Measurements from ENCODE around the gene RPL31. TPM values are rescaled to one million over a fixed set of nuclear protein-coding genes. Genes with fewer than 3 reads are reported as not detected.

The RPL31 gene
- 1,182 TPM for total RNA-seq
- polyA plus RNA-seq (ENCODE audit: insufficient read depth, low read depth, low replicate concordance) = 2,844 TPM
- long read RNA-seq, donor 1, transcript RPL31-208 (4 exons, 825 nt) = minor isoform, 440 of 1,787 reads
- long read RNA-seq, donor 1, transcript RPL31-201 (5 exons, 1,865 nt) = major isoform, 1,028 of 1,787 reads
- long read RNA-seq, donor 1, transcript RPL31-205 (4 exons, 716 nt) = minor isoform, 28 of 1,787 reads
- long read RNA-seq, donor 1, transcript RPL31-203 (5 exons, 1,110 nt) = minor isoform, 21 of 1,787 reads
- long read RNA-seq, donor 1, partial matches to known transcripts = 179 of 1,787 reads
- long read RNA-seq, donor 1, other reads (novel, unspliced or antisense) = 63 of 1,787 reads
- long read RNA-seq, donor 2, transcript RPL31-201 (5 exons, 1,865 nt) = major isoform, 1,299 of 1,969 reads
- long read RNA-seq, donor 2, transcript RPL31-208 (4 exons, 825 nt) = minor isoform, 373 of 1,969 reads
- long read RNA-seq, donor 2, transcript RPL31-203 (5 exons, 1,110 nt) = minor isoform, 39 of 1,969 reads
- long read RNA-seq, donor 2, transcript RPL31-205 (4 exons, 716 nt) = minor isoform, 40 of 1,969 reads
- long read RNA-seq, donor 2, partial matches to known transcripts = 113 of 1,969 reads
- long read RNA-seq, donor 2, other reads (novel, unspliced or antisense) = 72 of 1,969 reads
- long read RNA-seq, donor 3, transcript RPL31-208 (4 exons, 825 nt) = minor isoform, 466 of 2,831 reads
- long read RNA-seq, donor 3, transcript RPL31-205 (4 exons, 716 nt) = minor isoform, 68 of 2,831 reads
- long read RNA-seq, donor 3, transcript RPL31-201 (5 exons, 1,865 nt) = major isoform, 1,999 of 2,831 reads
- long read RNA-seq, donor 3, transcript RPL31-202 (3 exons, 641 nt) = minor isoform, 33 of 2,831 reads
- long read RNA-seq, donor 3, partial matches to known transcripts = 155 of 2,831 reads
- long read RNA-seq, donor 3, other reads (novel, unspliced or antisense) = 79 of 2,831 reads
- long read RNA-seq, donor 4, transcript RPL31-208 (4 exons, 825 nt) = minor isoform, 249 of 1,206 reads
- long read RNA-seq, donor 4, transcript RPL31-201 (5 exons, 1,865 nt) = major isoform, 772 of 1,206 reads
- long read RNA-seq, donor 4, transcript RPL31-205 (4 exons, 716 nt) = minor isoform, 33 of 1,206 reads
- long read RNA-seq, donor 4, transcript RPL31-203 (5 exons, 1,110 nt) = minor isoform, 16 of 1,206 reads
- long read RNA-seq, donor 4, partial matches to known transcripts = 66 of 1,206 reads
- long read RNA-seq, donor 4, other reads (novel, unspliced or antisense) = 52 of 1,206 reads
- long read RNA-seq, donor 5, transcript RPL31-201 (5 exons, 1,865 nt) = major isoform, 108 of 184 reads
- long read RNA-seq, donor 5, transcript RPL31-208 (4 exons, 825 nt) = minor isoform, 55 of 184 reads
- long read RNA-seq, donor 5, partial matches to known transcripts = 12 of 184 reads
- long read RNA-seq, donor 5, other reads (novel, unspliced or antisense) = 0 of 184 reads
- long read RNA-seq, donor 6, transcript RPL31-208 (4 exons, 825 nt) = minor isoform, 1,904 of 6,941 reads
- long read RNA-seq, donor 6, transcript RPL31-201 (5 exons, 1,865 nt) = major isoform, 3,926 of 6,941 reads
- long read RNA-seq, donor 6, transcript RPL31-205 (4 exons, 716 nt) = minor isoform, 117 of 6,941 reads
- long read RNA-seq, donor 6, transcript RPL31-203 (5 exons, 1,110 nt) = minor isoform, 50 of 6,941 reads
- long read RNA-seq, donor 6, partial matches to known transcripts = 531 of 6,941 reads
- long read RNA-seq, donor 6, other reads (novel, unspliced or antisense) = 333 of 6,941 reads
- long read RNA-seq, donor 7, transcript RPL31-208 (4 exons, 825 nt) = minor isoform, 52 of 266 reads
- long read RNA-seq, donor 7, transcript RPL31-201 (5 exons, 1,865 nt) = major isoform, 122 of 266 reads
- long read RNA-seq, donor 7, partial matches to known transcripts = 76 of 266 reads
- long read RNA-seq, donor 7, other reads (novel, unspliced or antisense) = 11 of 266 reads
- long read RNA-seq, donor 8, transcript RPL31-205 (4 exons, 716 nt) = minor isoform, 51 of 2,353 reads
- long read RNA-seq, donor 8, transcript RPL31-208 (4 exons, 825 nt) = minor isoform, 515 of 2,353 reads
- long read RNA-seq, donor 8, transcript RPL31-203 (5 exons, 1,110 nt) = minor isoform, 18 of 2,353 reads
- long read RNA-seq, donor 8, transcript RPL31-201 (5 exons, 1,865 nt) = major isoform, 1,468 of 2,353 reads
- long read RNA-seq, donor 8, partial matches to known transcripts = 169 of 2,353 reads
- long read RNA-seq, donor 8, other reads (novel, unspliced or antisense) = 89 of 2,353 reads
- long read RNA-seq, donor 9, transcript RPL31-205 (4 exons, 716 nt) = minor isoform, 27 of 1,764 reads
- long read RNA-seq, donor 9, transcript RPL31-208 (4 exons, 825 nt) = minor isoform, 431 of 1,764 reads
- long read RNA-seq, donor 9, transcript RPL31-201 (5 exons, 1,865 nt) = major isoform, 1,116 of 1,764 reads
- long read RNA-seq, donor 9, transcript RPL31-203 (5 exons, 1,110 nt) = minor isoform, 16 of 1,764 reads
- long read RNA-seq, donor 9, partial matches to known transcripts = 100 of 1,764 reads
- long read RNA-seq, donor 9, other reads (novel, unspliced or antisense) = 45 of 1,764 reads
- long read RNA-seq, donor 10, transcript RPL31-211 (3 exons, 357 nt) = minor isoform, 19 of 2,300 reads
- long read RNA-seq, donor 10, transcript RPL31-205 (4 exons, 716 nt) = minor isoform, 45 of 2,300 reads
- long read RNA-seq, donor 10, transcript RPL31-201 (5 exons, 1,865 nt) = major isoform, 1,194 of 2,300 reads
- long read RNA-seq, donor 10, transcript RPL31-208 (4 exons, 825 nt) = minor isoform, 697 of 2,300 reads
- long read RNA-seq, donor 10, partial matches to known transcripts = 250 of 2,300 reads
- long read RNA-seq, donor 10, other reads (novel, unspliced or antisense) = 71 of 2,300 reads

DNA sequence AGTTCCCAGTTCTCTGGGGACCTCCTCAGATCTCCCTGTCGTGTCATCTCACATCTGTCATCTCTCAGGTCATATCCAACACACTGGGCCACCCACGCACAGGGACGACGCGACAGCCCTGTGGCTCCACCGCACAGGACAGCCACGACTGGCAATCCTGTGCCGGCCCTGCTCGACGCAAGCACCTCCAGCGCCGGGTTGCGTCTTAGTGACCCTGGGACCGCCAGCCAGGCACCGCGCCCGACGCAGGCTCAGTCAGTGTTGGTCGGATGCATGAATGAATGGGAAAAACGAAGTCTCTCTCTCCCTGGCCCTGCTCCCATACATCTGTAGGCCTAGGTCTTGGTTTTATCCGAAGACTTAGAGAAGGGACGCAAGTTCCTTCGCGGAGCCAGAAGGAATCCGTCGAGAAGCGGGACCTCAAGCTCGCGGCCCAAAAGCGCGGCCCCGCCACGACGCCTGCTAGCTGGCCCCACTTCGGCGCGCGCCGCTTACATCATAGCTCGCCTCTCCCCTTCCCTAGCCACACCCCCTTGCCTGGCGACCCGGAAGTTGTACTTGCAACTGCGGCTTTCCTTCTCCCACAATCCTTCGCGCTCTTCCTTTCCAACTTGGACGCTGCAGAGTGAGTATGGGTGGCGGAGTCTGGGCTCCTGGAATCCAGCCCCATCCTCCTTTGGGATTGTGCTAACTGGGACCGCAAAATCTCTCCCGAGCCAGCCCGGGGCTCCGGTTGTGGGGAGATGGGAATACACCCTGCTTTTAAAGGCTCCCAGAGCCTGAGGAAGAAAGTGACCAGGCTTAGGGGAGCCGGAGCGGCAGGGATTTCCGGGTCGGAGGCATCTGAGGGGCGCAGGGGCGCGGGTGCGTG is at the start of gene RPL31:
Gene RPL31 (plus strand): TSS at position 599 of the 871 bp plus-strand sequence. CDS start 413 bp downstream, outside the sequence.
- Histone ChIP-seq H3K27ac (ENCODE audit: low read depth in 2 of 2, low read length in 2 of 2) (peak within 1 kb of the TSS; percentile 81 to 85), H3K9me3 (ENCODE audit: control insufficient read depth in 2 of 3, insufficient read depth in 1 of 3, low read length in 3 of 3) (no peaks in the 10 kb centered on the region), H3K4me3 (ENCODE audit: low read length in 3 of 3) (peak within 1 kb of the TSS; percentile 90 to 95 (median 95)), H3K27me3 (ENCODE audit: control insufficient read depth, insufficient read depth, low read length) (no peaks in the 10 kb centered on the region), H3K36me3 (ENCODE audit: control insufficient read depth in 2 of 3, insufficient read depth in 3 of 3, low read length in 3 of 3) (peaks cover 9 to 28% (median 20%) of the 10 kb centered on the region in 3 donors), H3K9ac (ENCODE audit: low read length in 3 of 3) (peak within 1 kb of the TSS; percentile 93 to 94 (median 94)), H3K4me1 (ENCODE audit: control insufficient read depth in 2 of 3, insufficient read depth in 2 of 3, low read depth in 1 of 3, low read length in 3 of 3) (peaks cover 0 to 16% (median 2%) of the 10 kb centered on the region in 3 donors)
- intact Hi-C loops (cut with DNase I) = no loop called here
- peak; percentile 98 to 99 (median 99) for DNase-seq
- no peak for FAIRE-seq
- TF ChIP-seq, protein P1, sequence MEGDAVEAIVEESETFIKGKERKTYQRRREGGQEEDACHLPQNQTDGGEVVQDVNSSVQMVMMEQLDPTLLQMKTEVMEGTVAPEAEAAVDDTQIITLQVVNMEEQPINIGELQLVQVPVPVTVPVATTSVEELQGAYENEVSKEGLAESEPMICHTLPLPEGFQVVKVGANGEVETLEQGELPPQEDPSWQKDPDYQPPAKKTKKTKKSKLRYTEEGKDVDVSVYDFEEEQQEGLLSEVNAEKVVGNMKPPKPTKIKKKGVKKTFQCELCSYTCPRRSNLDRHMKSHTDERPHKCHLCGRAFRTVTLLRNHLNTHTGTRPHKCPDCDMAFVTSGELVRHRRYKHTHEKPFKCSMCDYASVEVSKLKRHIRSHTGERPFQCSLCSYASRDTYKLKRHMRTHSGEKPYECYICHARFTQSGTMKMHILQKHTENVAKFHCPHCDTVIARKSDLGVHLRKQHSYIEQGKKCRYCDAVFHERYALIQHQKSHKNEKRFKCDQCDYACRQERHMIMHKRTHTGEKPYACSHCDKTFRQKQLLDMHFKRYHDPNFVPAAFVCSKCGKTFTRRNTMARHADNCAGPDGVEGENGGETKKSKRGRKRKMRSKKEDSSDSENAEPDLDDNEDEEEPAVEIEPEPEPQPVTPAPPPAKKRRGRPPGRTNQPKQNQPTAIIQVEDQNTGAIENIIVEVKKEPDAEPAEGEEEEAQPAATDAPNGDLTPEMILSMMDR (IDR thresholded peaks at IDR 0.05; ENCODE audit: borderline replicate concordance, extremely low read depth, insufficient read depth) = no peak

DNA sequence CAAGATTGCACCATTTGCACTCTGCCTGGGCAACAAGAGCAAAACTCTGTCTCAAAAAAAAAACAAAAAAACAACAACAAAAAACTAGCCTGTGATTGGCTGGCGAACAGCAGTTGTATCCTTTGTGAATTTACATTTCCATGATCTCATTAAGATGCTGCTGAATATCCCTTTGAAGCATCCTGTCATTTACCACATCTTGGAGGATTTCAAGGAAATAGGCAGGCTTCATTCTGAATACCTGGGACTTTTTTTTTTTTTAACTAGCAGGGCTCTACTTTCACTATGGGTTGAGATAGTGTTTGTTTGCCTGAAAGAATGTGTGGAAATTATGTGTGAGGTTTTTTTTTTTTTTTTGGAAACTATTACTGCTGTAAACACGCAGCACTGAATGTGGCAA is 49.6 kb upstream of the RPL31 start:
- H3K36me3 ChIP-seq (ENCODE audit: control insufficient read depth in 2 of 3, insufficient read depth in 3 of 3, low read length in 3 of 3) = no peaks in the 10 kb centered on the region
- no peak overlapping the region for H3K27ac ChIP-seq (ENCODE audit: low read depth in 2 of 2, low read length in 2 of 2)
- H3K4me1 ChIP-seq (ENCODE audit: control insufficient read depth in 2 of 3, insufficient read depth in 2 of 3, low read depth in 1 of 3, low read length in 3 of 3) = no peaks in the 10 kb centered on the region
- TF ChIP-seq, protein P1 (IDR thresholded peaks at IDR 0.05; ENCODE audit: borderline replicate concordance, extremely low read depth, insufficient read depth) = no peak
- no peak overlapping the region for H3K9ac ChIP-seq (ENCODE audit: low read length in 3 of 3)
- intact Hi-C loops (cut with DNase I) = no loop called here
- H3K4me3 ChIP-seq (ENCODE audit: low read length in 3 of 3) = no peak overlapping the region
- FAIRE-seq (no peak), DNase-seq (no peak)
- no peaks in the 10 kb centered on the region for H3K27me3 ChIP-seq (ENCODE audit: control insufficient read depth, insufficient read depth, low read length)
- no peaks in the 10 kb centered on the region for H3K9me3 ChIP-seq (ENCODE audit: control insufficient read depth in 2 of 3, insufficient read depth in 1 of 3, low read length in 3 of 3)

Measured in kidney (tissue), 22 donors.